HG03139 (cell line): ENCODE data around the gene SLC49A3.
"Not testable (repeated sequence)": the region's sequence is repeated elsewhere in the genome, so short reads cannot be mapped to it uniquely, and the experiment has no call there.

Experiments used
- ATAC-seq: cut with Tn5 transposase; IDR thresholded peaks from one replicate; pipeline ENCODE4 v1.9.1; 2021; ENCODE audit not compliant: unreplicated experiment

Gene SLC49A3

GRCh38 chr4:722169-722725, 33.3 kb upstream of the SLC49A3 start:
- no peak for ATAC-seq

- ATAC-seq: no peak
These were observed 32.6 kb upstream of the SLC49A3 start for GRCh38 chr4:721261-722168.

GRCh38 chr4:720111-720860, 31.3 kb upstream of the SLC49A3 start:
- ATAC-seq: no peak

GRCh38 chr4:718460-718859, 29.5 kb upstream of the SLC49A3 start:
- ATAC-seq: no peak

GRCh38 chr4:717601-718320, 28.8 kb upstream of the SLC49A3 start:
- no peak for ATAC-seq

GRCh38 chr4:714087-714486, 25.1 kb upstream of the SLC49A3 start:
- ATAC-seq: no peak

- no peak for ATAC-seq
These were observed 24.1 kb upstream of the SLC49A3 start for GRCh38 chr4:712916-713632.

- no peak for ATAC-seq
These were observed 23.1 kb upstream of the SLC49A3 start for GRCh38 chr4:712093-712492.

GRCh38 chr4:710916-711315, 22.0 kb upstream of the SLC49A3 start:
- no peak for ATAC-seq

GRCh38 chr4:710116-710515, 21.2 kb upstream of the SLC49A3 start:
- ATAC-seq: no peak

GRCh38 chr4:709348-709747, 20.4 kb upstream of the SLC49A3 start:
- no peak for ATAC-seq

- ATAC-seq: no peak
These were observed 19.6 kb upstream of the SLC49A3 start for GRCh38 chr4:708631-708933.

GRCh38 chr4:707929-708630, 19.1 kb upstream of the SLC49A3 start:
- no peak for ATAC-seq

- no peak for ATAC-seq
These were observed 18.1 kb upstream of the SLC49A3 start for GRCh38 chr4:706834-707598.

- ATAC-seq: not testable (repeated sequence)
These were observed 17.2 kb upstream of the SLC49A3 start for GRCh38 chr4:706083-706633.

GRCh38 chr4:705278-706082, 16.5 kb upstream of the SLC49A3 start, which contains the start of gene PCGF3:
PCGF3 (plus strand) TSS chr4:705832; CDS start chr4:733681, 27,849 bp downstream.
- peak; percentile 90 for ATAC-seq

GRCh38 chr4:704971-705277, 16.0 kb upstream of the SLC49A3 start:
- ATAC-seq: no peak

GRCh38 chr4:704198-704891, 15.4 kb upstream of the SLC49A3 start:
- no peak for ATAC-seq
